Activated B cell treated with CpG ODN at 0.5 μM for 24 hours (primary cell): ENCODE data around the gene ZNF184. TPM values are rescaled to one million over a fixed set of nuclear protein-coding genes. Genes with fewer than 3 reads are reported as not detected.
"Not testable (repeated sequence)": the region's sequence is repeated elsewhere in the genome, so short reads cannot be mapped to it uniquely, and the experiment has no call there.

Experiments
- ATAC-seq: fragments of 200-7000 bp; cut with Tn5 transposase; one replicate; pipeline ENCODE4 v1.10.0; 2021; ENCODE audit warnings: low read depth, mild to moderate bottlenecking, moderate library complexity
- CTCF ChIA-PET: fragments of 350-600 bp; sonication (Branson Sonifier 250); formaldehyde crosslinking; loops from one replicate; lab custom pipeline; 2021; ENCODE audit warnings: antibody characterized with exemption; lab: Charles Lee
- POLR2A ChIA-PET: fragments of 350-600 bp; sonication (Branson Sonifier 250); formaldehyde crosslinking; loops from one replicate; lab custom pipeline; 2021; ENCODE audit warnings: antibody characterized with exemption; lab: Charles Lee
- DNase-seq: peaks from one replicate; pipeline ENCODE4 v3.0.0; 2022
- H3K27ac Mint-ChIP-seq: one replicate; pipeline ENCODE4 v1.8.0; 2020; ENCODE audit warnings: mixed read lengths
- H3K27me3 Mint-ChIP-seq: one replicate; pipeline ENCODE4 v1.8.0; 2021; ENCODE audit warnings: mixed read lengths
- H3K36me3 Mint-ChIP-seq: one replicate; pipeline ENCODE4 v1.8.0; 2021; ENCODE audit warnings: low read depth, mixed read lengths
- H3K4me1 Mint-ChIP-seq: one replicate; pipeline ENCODE4 v1.8.0; 2021; ENCODE audit warnings: mixed read lengths
- H3K4me3 Mint-ChIP-seq: one replicate; pipeline ENCODE4 v1.8.0; 2020; ENCODE audit warnings: mild to moderate bottlenecking, mixed read lengths
- H3K9me3 Mint-ChIP-seq: one replicate; pipeline ENCODE4 v1.8.0; 2020; ENCODE audit warnings: mixed read lengths
- intact Hi-C: fragments of 100-400 bp; cut with micrococcal nuclease; formaldehyde crosslinking; loops from one replicate; pipeline ENCODE4 v1.15.1; 2024
- total RNA-seq: library from RNA; stranded (reverse); gene quantifications from 2 replicates; pipeline ENCODE4 v1.2.3, GENCODE V29; 2022
- TF ChIP-seq, protein P1 (sequence below): fragments of 200-600 bp; IDR thresholded peaks from one replicate; pipeline ENCODE4 v1.8.0; 2022; ENCODE audit warnings: antibody characterized with exemption, mild to moderate bottlenecking

ZNF184 gene
- total RNA-seq, 1 donor from 2014 or later = 8.1 TPM

- H3K27ac Mint-ChIP-seq = no peak overlapping the region
- ChIA-PET POLR2A (no interaction called here), CTCF (no interaction called here)
- H3K9me3 Mint-ChIP-seq = no peaks in the 10 kb centered on the region
- intact Hi-C loops = no loop called here
- ATAC-seq (no peak), DNase-seq (no peak)
- TF ChIP-seq, protein P1, sequence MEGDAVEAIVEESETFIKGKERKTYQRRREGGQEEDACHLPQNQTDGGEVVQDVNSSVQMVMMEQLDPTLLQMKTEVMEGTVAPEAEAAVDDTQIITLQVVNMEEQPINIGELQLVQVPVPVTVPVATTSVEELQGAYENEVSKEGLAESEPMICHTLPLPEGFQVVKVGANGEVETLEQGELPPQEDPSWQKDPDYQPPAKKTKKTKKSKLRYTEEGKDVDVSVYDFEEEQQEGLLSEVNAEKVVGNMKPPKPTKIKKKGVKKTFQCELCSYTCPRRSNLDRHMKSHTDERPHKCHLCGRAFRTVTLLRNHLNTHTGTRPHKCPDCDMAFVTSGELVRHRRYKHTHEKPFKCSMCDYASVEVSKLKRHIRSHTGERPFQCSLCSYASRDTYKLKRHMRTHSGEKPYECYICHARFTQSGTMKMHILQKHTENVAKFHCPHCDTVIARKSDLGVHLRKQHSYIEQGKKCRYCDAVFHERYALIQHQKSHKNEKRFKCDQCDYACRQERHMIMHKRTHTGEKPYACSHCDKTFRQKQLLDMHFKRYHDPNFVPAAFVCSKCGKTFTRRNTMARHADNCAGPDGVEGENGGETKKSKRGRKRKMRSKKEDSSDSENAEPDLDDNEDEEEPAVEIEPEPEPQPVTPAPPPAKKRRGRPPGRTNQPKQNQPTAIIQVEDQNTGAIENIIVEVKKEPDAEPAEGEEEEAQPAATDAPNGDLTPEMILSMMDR = no peak
- H3K4me1 Mint-ChIP-seq = no peaks in the 10 kb centered on the region
- no peaks in the 10 kb centered on the region for H3K36me3 Mint-ChIP-seq
- H3K27me3 Mint-ChIP-seq = peaks cover 7% of the 10 kb centered on the region
- H3K4me3 Mint-ChIP-seq = no peak overlapping the region
Measured at GRCh38 chr6:27428502-27428901, 44.4 kb downstream of the ZNF184 start.

- no peaks in the 10 kb centered on the region for H3K4me1 Mint-ChIP-seq
- CTCF ChIA-PET = no interaction called here
Measured at GRCh38 chr6:27426045-27426620, 46.8 kb downstream of the ZNF184 start.

GRCh38 chr6:27424851-27425250, 48.1 kb downstream of the ZNF184 start:
- H3K36me3 Mint-ChIP-seq, H3K27ac Mint-ChIP-seq, H3K4me3 Mint-ChIP-seq, H3K4me1 Mint-ChIP-seq, H3K27me3 Mint-ChIP-seq, DNase-seq, CTCF ChIA-PET, ATAC-seq, intact Hi-C loops, POLR2A ChIA-PET, H3K9me3 Mint-ChIP-seq: not testable (repeated sequence)

More at GRCh38 chr6:27426045-27426620, 46.8 kb downstream of the ZNF184 start:
- intact Hi-C loops = no loop called here
- H3K27me3 Mint-ChIP-seq = peaks cover 6% of the 10 kb centered on the region
- no peak for DNase-seq
- H3K36me3 Mint-ChIP-seq = no peaks in the 10 kb centered on the region
- no peak overlapping the region for H3K27ac Mint-ChIP-seq
- no peaks in the 10 kb centered on the region for H3K9me3 Mint-ChIP-seq
- H3K4me3 Mint-ChIP-seq = no peak overlapping the region
- no peak for ATAC-seq
- TF ChIP-seq, protein P1 = no peak
- POLR2A ChIA-PET = no interaction called here

GRCh38 chr6:27422651-27423332, 50.1 kb downstream of the ZNF184 start:
- intact Hi-C loops = no loop called here
- Mint-ChIP-seq H3K27ac (no peak overlapping the region), H3K4me3 (no peak overlapping the region), H3K4me1 (no peaks in the 10 kb centered on the region), H3K9me3 (no peaks in the 10 kb centered on the region), H3K27me3 (peaks cover 8% of the 10 kb centered on the region), H3K36me3 (no peaks in the 10 kb centered on the region)
- POLR2A ChIA-PET = no interaction called here
- DNase-seq (no peak), ATAC-seq (no peak)
- CTCF ChIA-PET = no interaction called here
- TF ChIP-seq, protein P1 = no peak

DNA sequence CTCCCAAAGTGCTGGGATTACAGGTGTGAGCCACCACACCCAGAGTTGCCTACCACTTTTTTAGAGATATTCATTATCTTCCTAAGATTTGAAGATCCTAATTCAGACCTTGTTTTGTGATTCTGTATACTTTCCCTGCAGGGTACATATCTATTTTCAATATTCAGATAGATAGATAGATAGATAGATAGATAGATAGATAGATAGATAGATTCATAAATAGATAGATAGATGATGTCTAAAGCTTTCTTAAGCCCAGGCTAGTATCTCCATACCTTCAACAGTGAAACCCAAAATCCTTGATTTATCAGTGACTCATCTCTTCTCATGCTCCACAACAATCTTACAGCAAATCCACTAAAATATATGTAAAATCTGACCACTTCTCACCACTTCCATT, 53.5 kb downstream of the ZNF184 start:
- DNase-seq (no peak), ATAC-seq (no peak)
- POLR2A ChIA-PET = no interaction called here
- Mint-ChIP-seq H3K9me3 (no peaks in the 10 kb centered on the region), H3K4me3 (no peak overlapping the region), H3K4me1 (no peaks in the 10 kb centered on the region), H3K27ac (no peak overlapping the region), H3K36me3 (no peaks in the 10 kb centered on the region), H3K27me3 (peaks cover 9% of the 10 kb centered on the region)
- CTCF ChIA-PET = no interaction called here
- intact Hi-C loops = no loop called here
- TF ChIP-seq, protein P1 = no peak
